Prostate gland (tissue), 2 donors: ENCODE measurements around the gene ROBO4. TPM values are rescaled to one million over a fixed set of nuclear protein-coding genes. Genes with fewer than 3 reads are reported as not detected.

Experiments
- DNase-seq: peaks from one replicate; pipeline ENCODE4 v3.0.0-alpha.2; 2019; ENCODE audit warnings: low spot score
- H3K27ac ChIP-seq, 2 donors: fragments of 200-600 bp; sonication (generic); 2 replicates each; pipeline ENCODE4 v1.5.1; 2017 to 2019
- H3K27me3 ChIP-seq: fragments of 200-600 bp; sonication (generic); replicated peaks from 2 replicates; pipeline ENCODE4 v1.5.1; 2019; ENCODE audit not compliant: insufficient read depth
- H3K36me3 ChIP-seq, 2 donors: fragments of 200-600 bp; sonication (generic); 1 replicate in 1 of 2; 2 replicates in 1 of 2; pipeline versions ENCODE4 v1.5.1 to v1.8.1; 2017 to 2019
- H3K4me1 ChIP-seq: fragments of 200-600 bp; sonication (generic); replicated peaks from 2 replicates; pipeline ENCODE4 v1.5.1; 2019
- H3K4me3 ChIP-seq, 2 donors: fragments of 200-600 bp; sonication (generic); 2 replicates each; pipeline ENCODE4 v1.5.1; 2017 to 2019
- H3K9me3 ChIP-seq: fragments of 200-600 bp; sonication (generic); 2 replicates; pipeline ENCODE4 v1.5.1; 2017
- POLR2A ChIP-seq: fragments of 450-650 bp; IDR thresholded peaks from one replicate; pipeline ENCODE4 v1.6.1; 2016; ENCODE audit warnings: antibody characterized with exemption, mild to moderate bottlenecking
- POLR2AphosphoS5 ChIP-seq: sonication (generic); formaldehyde crosslinking; IDR thresholded peaks from one replicate; pipeline ENCODE4 v1.6.1; 2017; ENCODE audit warnings: antibody characterized with exemption
- WGBS: methylation state at CpG from one replicate; pipeline ENCODE4 v1.1.5; 2018; 5-methylcytosine and 5-hydroxymethylcytosine counted together
- intact Hi-C: fragments of 100-400 bp; cut with DNase I; formaldehyde crosslinking; loops from one replicate; pipeline ENCODE4 v1.14.2; 2022
- total RNA-seq, 2 donors: library from RNA; depleted of rRNA; stranded (reverse); fragments of >200 nt; gene quantifications; one replicate each; pipeline ENCODE4 v1.1.0, GENCODE V29; 2016
- TF ChIP-seq, protein P1 (sequence below), 4 experiments: fragments of 200-600 bp in 2 of 4; fragments of 450-650 bp in 2 of 4; sonication (generic) in 2 of 4; IDR thresholded peaks; 1 replicate in 3 of 4; 2 replicates in 1 of 4; pipeline ENCODE4 v1.5.1; 2016 to 2019; ENCODE audit warnings: antibody characterized with exemption in 4 of 4, mild to moderate bottlenecking in 2 of 4, moderate library complexity in 2 of 4

ROBO4 gene
- total RNA-seq, 2 donors from 2014 or later = 8.5 to 22.0 TPM

DNA sequence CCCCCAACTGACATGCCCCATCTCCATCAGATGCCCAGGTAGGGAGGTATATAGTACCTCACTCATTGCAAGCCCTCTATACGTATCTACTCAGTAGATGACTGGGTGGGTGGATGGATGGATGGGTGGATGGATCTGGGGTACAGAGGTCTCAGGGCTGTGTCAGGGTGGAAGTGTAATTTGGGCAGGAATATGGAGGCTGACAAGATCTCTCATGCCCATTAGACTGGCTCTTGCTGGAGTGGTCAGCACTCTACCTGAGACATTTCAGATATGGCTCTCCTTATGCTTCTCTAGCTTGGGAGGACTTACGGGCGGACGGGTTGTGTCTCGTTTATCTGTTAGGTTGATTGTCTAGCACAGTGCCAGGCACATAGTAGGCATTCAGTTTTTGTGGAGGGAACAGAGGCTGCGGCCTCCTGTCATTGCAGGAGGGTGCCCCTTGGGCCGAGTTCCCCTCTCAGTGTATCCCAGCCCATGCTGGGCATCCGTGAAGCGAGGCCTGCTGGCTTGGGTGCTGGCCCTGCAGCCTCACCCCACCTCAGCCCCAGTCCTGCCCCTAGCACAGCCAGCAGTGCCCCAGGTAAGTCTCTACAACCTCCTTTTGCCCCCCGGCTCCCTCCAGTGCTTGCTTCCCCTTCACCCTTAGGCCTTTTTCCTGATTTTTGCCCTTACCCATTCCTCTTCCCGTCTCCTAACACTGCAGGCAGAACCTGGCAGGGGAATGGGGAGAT is 18.7 kb downstream of the ROBO4 start:
- intact Hi-C loops = no loop called here

GRCh38 chr11:124877910-124878758 is 19.5 kb downstream of the ROBO4 start:
- DNase-seq = no peak
- Histone ChIP-seq H3K27ac (no peak overlapping the region), H3K27me3 (no peaks in the 10 kb centered on the region), H3K4me3 (peak overlapping the region in 1 of 2 donors; percentile 47), H3K9me3 (no peaks in the 10 kb centered on the region), H3K4me1 (no peaks in the 10 kb centered on the region), H3K36me3 (no peaks in the 10 kb centered on the region)
- WGBS = 71% methylated on average over 17 of the region's 17 CpGs
- TF ChIP-seq, protein P1, sequence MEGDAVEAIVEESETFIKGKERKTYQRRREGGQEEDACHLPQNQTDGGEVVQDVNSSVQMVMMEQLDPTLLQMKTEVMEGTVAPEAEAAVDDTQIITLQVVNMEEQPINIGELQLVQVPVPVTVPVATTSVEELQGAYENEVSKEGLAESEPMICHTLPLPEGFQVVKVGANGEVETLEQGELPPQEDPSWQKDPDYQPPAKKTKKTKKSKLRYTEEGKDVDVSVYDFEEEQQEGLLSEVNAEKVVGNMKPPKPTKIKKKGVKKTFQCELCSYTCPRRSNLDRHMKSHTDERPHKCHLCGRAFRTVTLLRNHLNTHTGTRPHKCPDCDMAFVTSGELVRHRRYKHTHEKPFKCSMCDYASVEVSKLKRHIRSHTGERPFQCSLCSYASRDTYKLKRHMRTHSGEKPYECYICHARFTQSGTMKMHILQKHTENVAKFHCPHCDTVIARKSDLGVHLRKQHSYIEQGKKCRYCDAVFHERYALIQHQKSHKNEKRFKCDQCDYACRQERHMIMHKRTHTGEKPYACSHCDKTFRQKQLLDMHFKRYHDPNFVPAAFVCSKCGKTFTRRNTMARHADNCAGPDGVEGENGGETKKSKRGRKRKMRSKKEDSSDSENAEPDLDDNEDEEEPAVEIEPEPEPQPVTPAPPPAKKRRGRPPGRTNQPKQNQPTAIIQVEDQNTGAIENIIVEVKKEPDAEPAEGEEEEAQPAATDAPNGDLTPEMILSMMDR (IDR thresholded peaks at IDR 0.05) = no peak
- TF ChIP-seq POLR2AphosphoS5 (no peak), POLR2A (no peak)
- intact Hi-C loops = no loop called here

More for the DNA sequence above, 18.7 kb downstream of the ROBO4 start:
- TF ChIP-seq POLR2A = no peak
- H3K36me3 ChIP-seq = no peaks in the 10 kb centered on the region
- no peaks in the 10 kb centered on the region for H3K4me1 ChIP-seq
- DNase-seq = no peak
- no peaks in the 10 kb centered on the region for H3K27me3 ChIP-seq
- H3K27ac ChIP-seq = no peak overlapping the region
- H3K4me3 ChIP-seq = no peak overlapping the region
- no peaks in the 10 kb centered on the region for H3K9me3 ChIP-seq
- 93% methylated on average over 11 of the region's 11 CpGs for WGBS

DNA sequence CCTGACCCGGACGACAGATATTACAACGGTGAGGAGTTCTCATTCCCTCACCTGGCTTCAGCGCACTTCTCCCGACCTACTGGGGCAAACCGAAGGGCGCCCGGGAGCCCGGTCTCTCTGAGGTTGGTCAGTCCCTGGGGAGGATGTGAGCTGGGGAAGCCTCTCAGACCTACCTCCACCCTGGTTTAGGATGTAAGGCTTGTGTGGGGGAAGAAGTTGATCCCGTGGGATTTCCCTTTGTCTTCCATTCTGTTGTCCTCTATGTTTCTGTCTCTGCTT is 20.1 kb downstream of the ROBO4 start:
- DNase-seq = no peak
- H3K27ac ChIP-seq = peak overlapping the region in 1 of 2 donors; percentile 89
- intact Hi-C loops = no loop called here
- H3K9me3 ChIP-seq = no peaks in the 10 kb centered on the region
- H3K36me3 ChIP-seq = no peaks in the 10 kb centered on the region
- no peaks in the 10 kb centered on the region for H3K4me1 ChIP-seq
- WGBS = 61% methylated on average over 10 of the region's 10 CpGs
- H3K4me3 ChIP-seq = peak overlapping the region in 1 of 2 donors; percentile 47
- no peak for TF ChIP-seq POLR2A
- no peak for TF ChIP-seq POLR2AphosphoS5
- TF ChIP-seq, protein P1 (IDR thresholded peaks at IDR 0.05) = no peak
- H3K27me3 ChIP-seq = no peaks in the 10 kb centered on the region

DNA sequence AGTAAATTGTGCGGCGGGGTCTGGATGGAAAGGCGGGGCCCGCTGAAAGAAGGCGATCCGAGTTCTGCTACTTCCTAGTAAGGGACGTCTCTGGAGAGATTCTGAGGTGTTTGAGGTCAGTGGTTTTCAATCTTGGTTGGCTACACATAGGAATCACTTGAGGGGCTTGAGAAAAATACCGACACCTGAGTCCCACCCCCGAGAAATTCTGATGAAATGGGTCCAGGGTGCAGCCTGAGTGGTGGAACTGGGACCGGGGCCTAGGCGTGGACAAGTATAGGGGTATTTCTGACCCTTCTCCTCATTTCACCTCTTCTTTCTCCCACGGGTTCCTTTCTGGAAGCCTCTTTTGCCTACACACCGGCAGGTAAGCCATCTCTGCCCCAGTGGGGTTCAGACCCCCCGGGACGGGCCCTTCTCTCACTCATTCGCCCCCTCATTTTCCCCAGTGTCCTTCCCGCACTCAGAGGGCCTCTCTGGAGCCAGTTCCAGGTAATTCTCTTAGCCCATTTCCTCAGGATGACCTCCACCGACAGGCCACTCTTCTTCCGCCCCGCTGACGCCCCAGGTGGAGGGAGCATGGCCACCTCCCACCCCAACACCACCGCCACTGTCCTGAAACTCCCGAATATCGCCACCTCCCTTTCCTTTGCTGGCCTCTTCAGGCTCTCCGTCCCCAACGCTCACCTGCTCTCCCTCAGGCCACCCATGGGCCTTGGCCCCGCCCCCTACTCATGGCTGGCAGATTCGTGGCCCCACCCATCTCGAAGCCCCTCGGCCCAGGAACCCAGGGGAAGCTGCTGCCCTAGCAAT is 20.6 kb downstream of the ROBO4 start:
- 33% methylated on average over 30 of the region's 30 CpGs for WGBS
- Histone ChIP-seq H3K27me3 (no peaks in the 10 kb centered on the region), H3K4me3 (peak overlapping the region; percentile 40 to 47), H3K4me1 (no peaks in the 10 kb centered on the region), H3K27ac (peak overlapping the region; percentile 86 to 89), H3K36me3 (no peaks in the 10 kb centered on the region), H3K9me3 (no peaks in the 10 kb centered on the region)
- TF ChIP-seq POLR2A (no peak), POLR2AphosphoS5 (no peak)
- TF ChIP-seq, protein P1 (IDR thresholded peaks at IDR 0.05) = no peak
- no peak for DNase-seq
- intact Hi-C loops = no loop called here
